ENCODE data around the gene ADGRL3.

The ADGRL3 gene

GRCh38 chr4:61214680-61215079 lies 14.6 kb downstream of the ADGRL3 start:
- TF ChIP-seq KLF16 (tag by site-specific recombination; IDR thresholded peaks at IDR 0.05) = no peak
- TF ChIP-seq, protein P1, sequence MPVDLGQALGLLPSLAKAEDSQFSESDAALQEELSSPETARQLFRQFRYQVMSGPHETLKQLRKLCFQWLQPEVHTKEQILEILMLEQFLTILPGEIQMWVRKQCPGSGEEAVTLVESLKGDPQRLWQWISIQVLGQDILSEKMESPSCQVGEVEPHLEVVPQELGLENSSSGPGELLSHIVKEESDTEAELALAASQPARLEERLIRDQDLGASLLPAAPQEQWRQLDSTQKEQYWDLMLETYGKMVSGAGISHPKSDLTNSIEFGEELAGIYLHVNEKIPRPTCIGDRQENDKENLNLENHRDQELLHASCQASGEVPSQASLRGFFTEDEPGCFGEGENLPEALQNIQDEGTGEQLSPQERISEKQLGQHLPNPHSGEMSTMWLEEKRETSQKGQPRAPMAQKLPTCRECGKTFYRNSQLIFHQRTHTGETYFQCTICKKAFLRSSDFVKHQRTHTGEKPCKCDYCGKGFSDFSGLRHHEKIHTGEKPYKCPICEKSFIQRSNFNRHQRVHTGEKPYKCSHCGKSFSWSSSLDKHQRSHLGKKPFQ (tag by site-specific recombination; IDR thresholded peaks at IDR 0.05) = no peak
- TF ChIP-seq ZNF223 (tag by site-specific recombination; IDR thresholded peaks at IDR 0.05) = no peak
- no peak for TF ChIP-seq HOXA7 (CRISPR knock-in tag; IDR thresholded peaks at IDR 0.05; ENCODE audit: borderline replicate concordance)
- no peak for TF ChIP-seq GLIS2 (tag by site-specific recombination; IDR thresholded peaks at IDR 0.05)
- TF ChIP-seq, protein P2, sequence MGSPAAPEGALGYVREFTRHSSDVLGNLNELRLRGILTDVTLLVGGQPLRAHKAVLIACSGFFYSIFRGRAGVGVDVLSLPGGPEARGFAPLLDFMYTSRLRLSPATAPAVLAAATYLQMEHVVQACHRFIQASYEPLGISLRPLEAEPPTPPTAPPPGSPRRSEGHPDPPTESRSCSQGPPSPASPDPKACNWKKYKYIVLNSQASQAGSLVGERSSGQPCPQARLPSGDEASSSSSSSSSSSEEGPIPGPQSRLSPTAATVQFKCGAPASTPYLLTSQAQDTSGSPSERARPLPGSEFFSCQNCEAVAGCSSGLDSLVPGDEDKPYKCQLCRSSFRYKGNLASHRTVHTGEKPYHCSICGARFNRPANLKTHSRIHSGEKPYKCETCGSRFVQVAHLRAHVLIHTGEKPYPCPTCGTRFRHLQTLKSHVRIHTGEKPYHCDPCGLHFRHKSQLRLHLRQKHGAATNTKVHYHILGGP (tag by site-specific recombination; IDR thresholded peaks at IDR 0.05) = no peak
- TF ChIP-seq, protein P3, sequence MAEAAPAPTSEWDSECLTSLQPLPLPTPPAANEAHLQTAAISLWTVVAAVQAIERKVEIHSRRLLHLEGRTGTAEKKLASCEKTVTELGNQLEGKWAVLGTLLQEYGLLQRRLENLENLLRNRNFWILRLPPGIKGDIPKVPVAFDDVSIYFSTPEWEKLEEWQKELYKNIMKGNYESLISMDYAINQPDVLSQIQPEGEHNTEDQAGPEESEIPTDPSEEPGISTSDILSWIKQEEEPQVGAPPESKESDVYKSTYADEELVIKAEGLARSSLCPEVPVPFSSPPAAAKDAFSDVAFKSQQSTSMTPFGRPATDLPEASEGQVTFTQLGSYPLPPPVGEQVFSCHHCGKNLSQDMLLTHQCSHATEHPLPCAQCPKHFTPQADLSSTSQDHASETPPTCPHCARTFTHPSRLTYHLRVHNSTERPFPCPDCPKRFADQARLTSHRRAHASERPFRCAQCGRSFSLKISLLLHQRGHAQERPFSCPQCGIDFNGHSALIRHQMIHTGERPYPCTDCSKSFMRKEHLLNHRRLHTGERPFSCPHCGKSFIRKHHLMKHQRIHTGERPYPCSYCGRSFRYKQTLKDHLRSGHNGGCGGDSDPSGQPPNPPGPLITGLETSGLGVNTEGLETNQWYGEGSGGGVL (tag by site-specific recombination; IDR thresholded peaks at IDR 0.05) = no peak
- TF ChIP-seq ZIC2 (tag by site-specific recombination; IDR thresholded peaks at IDR 0.05) = no peak
- no peak for TF ChIP-seq ZBTB7A (tag by site-specific recombination; IDR thresholded peaks at IDR 0.05; ENCODE audit: low read depth)
- no peak for TF ChIP-seq SP2 (tag by site-specific recombination; IDR thresholded peaks at IDR 0.05)
- no peak for TF ChIP-seq ZNF514 (tag by site-specific recombination; IDR thresholded peaks at IDR 0.05)
- TF ChIP-seq ZNF19 (tag by site-specific recombination; IDR thresholded peaks at IDR 0.05; ENCODE audit: low read depth) = no peak
- TF ChIP-seq, protein P4, sequence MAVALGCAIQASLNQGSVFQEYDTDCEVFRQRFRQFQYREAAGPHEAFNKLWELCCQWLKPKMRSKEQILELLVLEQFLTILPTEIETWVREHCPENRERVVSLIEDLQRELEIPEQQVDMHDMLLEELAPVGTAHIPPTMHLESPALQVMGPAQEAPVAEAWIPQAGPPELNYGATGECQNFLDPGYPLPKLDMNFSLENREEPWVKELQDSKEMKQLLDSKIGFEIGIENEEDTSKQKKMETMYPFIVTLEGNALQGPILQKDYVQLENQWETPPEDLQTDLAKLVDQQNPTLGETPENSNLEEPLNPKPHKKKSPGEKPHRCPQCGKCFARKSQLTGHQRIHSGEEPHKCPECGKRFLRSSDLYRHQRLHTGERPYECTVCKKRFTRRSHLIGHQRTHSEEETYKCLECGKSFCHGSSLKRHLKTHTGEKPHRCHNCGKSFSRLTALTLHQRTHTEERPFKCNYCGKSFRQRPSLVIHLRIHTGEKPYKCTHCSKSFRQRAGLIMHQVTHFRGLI (tag by site-specific recombination; IDR thresholded peaks at IDR 0.05) = no peak
- TF ChIP-seq ZNF600 (tag by site-specific recombination; IDR thresholded peaks at IDR 0.05) = no peak
- ChIA-PET CTCF (interaction anchor here (0.6 kb wide), 1 partner anchor 308 kb away, joined by 3 read pairs; no protein-coding TSS in a partner anchor), POLR2A (no interaction called here)

GRCh38 chr4:61217222-61217621 lies 17.1 kb downstream of the ADGRL3 start:
- Histone ChIP-seq H3K27ac (ENCODE audit: extremely low read depth, low read depth, low read length) (no peak overlapping the region), H3K4me1 (ENCODE audit: control insufficient read depth, insufficient read depth, low read length) (peaks cover 7% of the 10 kb centered on the region), H3K4me3 (ENCODE audit: low read depth, low read length) (no peak overlapping the region), H3K36me3 (ENCODE audit: control insufficient read depth in 2 of 2, insufficient read depth in 1 of 2, low read length in 2 of 2) (no peaks in the 10 kb centered on the region), H3K9me3 (ENCODE audit: control insufficient read depth, insufficient read depth, low read depth, low read length) (no peaks in the 10 kb centered on the region)
- TF ChIP-seq PRDM1 (tag by site-specific recombination; IDR thresholded peaks at IDR 0.05) = peak; percentile 47; the same call in 1 of the 2 replicates
- TF ChIP-seq TRIM28 (IDR thresholded peaks at IDR 0.05; ENCODE audit: borderline replicate concordance, low read length) = no peak
- no peak for TF ChIP-seq ZNF19 (tag by site-specific recombination; IDR thresholded peaks at IDR 0.05; ENCODE audit: low read depth)
- ChIA-PET CTCF (interaction anchor here (1.0 kb wide), 1 partner anchor 13 kb away, joined by 4 read pairs; no protein-coding TSS in a partner anchor), POLR2A (interaction anchor here (1.0 kb wide), 1 partner anchor 15 kb away, joined by 3 read pairs; no protein-coding TSS in a partner anchor)

More at GRCh38 chr4:61214680-61215079, 14.6 kb downstream of the ADGRL3 start:
- Histone ChIP-seq H3K4me1 (ENCODE audit: control insufficient read depth, insufficient read depth, low read length) (peaks cover 12% of the 10 kb centered on the region), H3K4me3 (ENCODE audit: low read depth, low read length) (no peak overlapping the region), H3K27ac (ENCODE audit: extremely low read depth, low read depth, low read length) (no peak overlapping the region), H3K36me3 (ENCODE audit: control insufficient read depth in 2 of 2, insufficient read depth in 1 of 2, low read length in 2 of 2) (no peaks in the 10 kb centered on the region), H3K9me3 (ENCODE audit: control insufficient read depth, insufficient read depth, low read depth, low read length) (no peaks in the 10 kb centered on the region)

DNA sequence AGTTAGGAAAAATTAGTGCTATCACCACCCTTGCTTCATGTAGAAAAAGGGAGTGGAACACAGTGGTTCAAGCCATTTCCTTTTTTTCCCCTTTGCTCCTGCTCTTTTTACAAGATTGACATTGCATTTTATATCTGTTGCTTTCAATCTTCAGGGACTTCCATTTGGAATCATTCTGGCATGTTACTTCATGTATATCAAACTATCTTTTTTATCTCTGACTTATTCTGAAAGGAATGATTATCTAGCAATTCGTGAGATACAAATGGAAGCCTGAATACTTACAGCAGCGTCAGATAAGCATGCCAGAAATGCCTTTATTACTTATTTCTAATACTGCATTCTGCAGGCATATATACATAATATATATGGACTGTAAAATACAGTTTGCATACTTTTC lies 20.4 kb downstream of the ADGRL3 start:
- Histone ChIP-seq H3K9me3 (ENCODE audit: control insufficient read depth, insufficient read depth, low read depth, low read length) (no peaks in the 10 kb centered on the region), H3K36me3 (ENCODE audit: control insufficient read depth in 2 of 2, insufficient read depth in 1 of 2, low read length in 2 of 2) (no peaks in the 10 kb centered on the region), H3K4me3 (ENCODE audit: low read depth, low read length) (no peak overlapping the region), H3K27ac (ENCODE audit: extremely low read depth, low read depth, low read length) (no peak overlapping the region), H3K4me1 (ENCODE audit: control insufficient read depth, insufficient read depth, low read length) (no peaks in the 10 kb centered on the region)
- ChIA-PET POLR2A (no interaction called here), CTCF (no interaction called here)
- TF ChIP-seq ZNF610 (tag by site-specific recombination; IDR thresholded peaks at IDR 0.05; ENCODE audit: borderline replicate concordance) (no peak), ZNF16 (tag by site-specific recombination; IDR thresholded peaks at IDR 0.05; ENCODE audit: low read depth) (no peak), ZBTB20 (tag by site-specific recombination; IDR thresholded peaks at IDR 0.05) (no peak), ZNF354C (tag by site-specific recombination; IDR thresholded peaks at IDR 0.05; ENCODE audit: borderline replicate concordance, low read depth) (no peak), ZNF670 (tag by site-specific recombination; IDR thresholded peaks at IDR 0.05; ENCODE audit: low read depth) (no peak)
- TF ChIP-seq, protein P5, sequence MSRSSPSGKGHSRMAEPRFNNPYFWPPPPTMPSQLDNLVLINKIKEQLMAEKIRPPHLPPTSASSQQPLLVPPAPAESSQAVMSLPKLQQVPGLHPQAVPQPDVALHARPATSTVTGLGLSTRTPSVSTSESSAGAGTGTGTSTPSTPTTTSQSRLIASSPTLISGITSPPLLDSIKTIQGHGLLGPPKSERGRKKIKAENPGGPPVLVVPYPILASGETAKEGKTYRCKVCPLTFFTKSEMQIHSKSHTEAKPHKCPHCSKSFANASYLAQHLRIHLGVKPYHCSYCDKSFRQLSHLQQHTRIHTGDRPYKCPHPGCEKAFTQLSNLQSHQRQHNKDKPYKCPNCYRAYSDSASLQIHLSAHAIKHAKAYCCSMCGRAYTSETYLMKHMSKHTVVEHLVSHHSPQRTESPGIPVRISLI (tag by site-specific recombination; IDR thresholded peaks at IDR 0.05) = no peak

All from HEK293 (cell line).